ENCODE results near the gene CBLB.

CBLB gene

GRCh38 chr3:105843994-105844393 is 24.8 kb downstream of the CBLB start:
- Mint-ChIP-seq H3K27ac (peak overlapping the region; percentile 74 to 86 (median 86)), H3K9me3 (no peaks in the 10 kb centered on the region), H3K36me3 (ENCODE audit: low read depth) (peaks cover 41% of the 10 kb centered on the region), H3K27me3 (ENCODE audit: low read depth) (no peaks in the 10 kb centered on the region), H3K4me3 (no peak overlapping the region), H3K4me1 (peaks cover 61% of the 10 kb centered on the region)
- no peak for TF ChIP-seq CTCF (IDR thresholded peaks at IDR 0.05; ENCODE audit: unreplicated experiment in 3 of 3)

- H3K4me3 Mint-ChIP-seq, result no peak overlapping the region
Observed at GRCh38 chr3:105842943-105843342, 25.9 kb downstream of the CBLB start.

GRCh38 chr3:105842449-105842848 is 26.4 kb downstream of the CBLB start:
- Mint-ChIP-seq H3K36me3 (ENCODE audit: low read depth) (peaks cover 48% of the 10 kb centered on the region), H3K27ac (peak overlapping the region; percentile 29 to 74 (median 38)), H3K27me3 (ENCODE audit: low read depth) (no peaks in the 10 kb centered on the region), H3K4me3 (no peak overlapping the region), H3K9me3 (no peaks in the 10 kb centered on the region), H3K4me1 (peaks cover 62% of the 10 kb centered on the region)
- no peak for TF ChIP-seq CTCF (IDR thresholded peaks at IDR 0.05; ENCODE audit: unreplicated experiment in 3 of 3)

More at GRCh38 chr3:105842943-105843342, 25.9 kb downstream of the CBLB start:
- Mint-ChIP-seq H3K27me3 (ENCODE audit: low read depth) (no peaks in the 10 kb centered on the region), H3K36me3 (ENCODE audit: low read depth) (peaks cover 47% of the 10 kb centered on the region), H3K9me3 (no peaks in the 10 kb centered on the region), H3K4me1 (peaks cover 62% of the 10 kb centered on the region), H3K27ac (peak overlapping the region in 1 of 3 experiments; percentile 38)
- TF ChIP-seq CTCF (IDR thresholded peaks at IDR 0.05; ENCODE audit: unreplicated experiment in 3 of 3), result no peak

GRCh38 chr3:105837947-105838346 is 30.9 kb downstream of the CBLB start:
- TF ChIP-seq CTCF (IDR thresholded peaks at IDR 0.05; ENCODE audit: unreplicated experiment in 3 of 3), result no peak
- peak overlapping the region; percentile 33 to 70 (median 48) for H3K27ac Mint-ChIP-seq

GRCh38 chr3:105837143-105837740 is 31.6 kb downstream of the CBLB start:
- no peak for TF ChIP-seq CTCF (IDR thresholded peaks at IDR 0.05; ENCODE audit: unreplicated experiment in 3 of 3)
- no peaks in the 10 kb centered on the region for H3K27me3 Mint-ChIP-seq (ENCODE audit: low read depth)
- peaks cover 58% of the 10 kb centered on the region for H3K4me1 Mint-ChIP-seq
- H3K9me3 Mint-ChIP-seq, result no peaks in the 10 kb centered on the region
- peak overlapping the region; percentile 39 to 70 (median 61) for H3K27ac Mint-ChIP-seq
- peak overlapping the region in 1 of 3 experiments; percentile 35 for H3K4me3 Mint-ChIP-seq
- peaks cover 64% of the 10 kb centered on the region for H3K36me3 Mint-ChIP-seq (ENCODE audit: low read depth)

More at GRCh38 chr3:105837947-105838346, 30.9 kb downstream of the CBLB start:
- Mint-ChIP-seq H3K36me3 (ENCODE audit: low read depth) (peaks cover 61% of the 10 kb centered on the region), H3K4me1 (peaks cover 54% of the 10 kb centered on the region), H3K9me3 (no peaks in the 10 kb centered on the region), H3K27me3 (ENCODE audit: low read depth) (no peaks in the 10 kb centered on the region), H3K4me3 (no peak overlapping the region)

GRCh38 chr3:105836533-105836932 is 32.3 kb downstream of the CBLB start:
- no peak for TF ChIP-seq CTCF (IDR thresholded peaks at IDR 0.05; ENCODE audit: unreplicated experiment in 3 of 3)
- no peaks in the 10 kb centered on the region for H3K9me3 Mint-ChIP-seq
- H3K4me1 Mint-ChIP-seq, result peaks cover 58% of the 10 kb centered on the region

More at GRCh38 chr3:105836533-105836932, 32.3 kb downstream of the CBLB start:
- Mint-ChIP-seq H3K27me3 (ENCODE audit: low read depth) (no peaks in the 10 kb centered on the region), H3K36me3 (ENCODE audit: low read depth) (peaks cover 62% of the 10 kb centered on the region), H3K4me3 (peak overlapping the region in 1 of 3 experiments; percentile 26), H3K27ac (peak overlapping the region; percentile 39 to 70 (median 61))
